ENCODE results near the gene WDPCP.

DNA sequence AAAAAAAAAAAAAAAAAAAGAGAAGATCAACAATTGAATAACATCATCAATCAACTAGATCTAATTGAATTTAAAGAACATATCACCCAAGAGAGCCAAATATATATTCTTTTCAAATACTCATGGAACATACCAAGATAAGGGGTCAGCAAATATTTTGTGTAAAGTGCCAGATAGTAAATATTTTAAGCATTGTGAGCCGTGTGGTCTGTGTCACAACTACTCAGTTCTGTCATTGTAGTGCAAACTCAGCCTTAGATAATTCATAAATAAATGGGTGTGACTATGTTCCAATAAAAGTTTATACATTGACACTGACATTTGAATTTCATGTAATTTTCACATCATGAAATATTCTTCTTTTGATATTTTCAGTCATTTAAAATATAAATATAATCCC lies 491.8 kb downstream of the WDPCP start:
- TF ChIP-seq CTCF (IDR thresholded peaks at IDR 0.05) = no peak
- no peak for TF ChIP-seq POLR2AphosphoS5 (IDR thresholded peaks at IDR 0.05)
